IPS DF 6.9 (cell line): ENCODE data around the gene AKT1S1.
"Not testable (repeated sequence)": the region's sequence is repeated elsewhere in the genome, so short reads cannot be mapped to it uniquely, and the experiment has no call there.

ENCODE experiments used
- DNase-seq: peaks from one replicate; pipeline ENCODE4 v3.0.0-alpha.2; 2013; ENCODE audit warnings: low read depth, low spot score
- H3K27ac ChIP-seq: one replicate; pipeline ENCODE4 v1.5.1; 2013; ENCODE audit warnings: low read length, control low read depth
- H3K27me3 ChIP-seq: 2 replicates; pipeline ENCODE4 v1.6.1; 2013; ENCODE audit warnings: mild to moderate bottlenecking, low read length; ENCODE audit not compliant: control insufficient read depth, insufficient read depth
- H3K36me3 ChIP-seq: 2 replicates; pipeline ENCODE4 v1.6.1; 2013; ENCODE audit warnings: low read length; ENCODE audit not compliant: control insufficient read depth, insufficient read depth
- H3K4me1 ChIP-seq: 2 replicates; pipeline ENCODE4 v1.6.1; 2013; ENCODE audit warnings: low read length; ENCODE audit not compliant: control insufficient read depth, insufficient read depth
- H3K4me3 ChIP-seq: 2 replicates; pipeline ENCODE4 v1.5.1; 2013; ENCODE audit warnings: mild to moderate bottlenecking, low read length
- H3K9me3 ChIP-seq: 2 replicates; pipeline ENCODE4 v1.6.1; 2013; ENCODE audit warnings: low read length, inconsistent platforms; ENCODE audit not compliant: control insufficient read depth, insufficient read depth
- WGBS: extraction: QIAGEN DNeasy Blood & Tissue Kit; methylation state at CpG from one replicate; pipeline ENCODE4 v1.1.7; 2013; ENCODE audit warnings: mixed read lengths, missing lambda C conversion rate; ENCODE audit not compliant: insufficient read length, insufficient coverage; 5-methylcytosine and 5-hydroxymethylcytosine counted together

Gene AKT1S1

GRCh38 chr19:49831592-49831991, 45.6 kb downstream of the AKT1S1 start:
- Histone ChIP-seq H3K9me3 (no peaks in the 10 kb centered on the region), H3K27me3 (no peaks in the 10 kb centered on the region), H3K4me3 (no peak overlapping the region), H3K27ac (no peak overlapping the region), H3K4me1 (no peaks in the 10 kb centered on the region), H3K36me3 (peaks cover 11% of the 10 kb centered on the region)
- no CpG with 5 or more reads among the region's 8 CpGs for WGBS
- DNase-seq, result no peak

GRCh38 chr19:49830766-49831165, 46.4 kb downstream of the AKT1S1 start:
- Histone ChIP-seq H3K4me3 (no peak overlapping the region), H3K9me3 (no peaks in the 10 kb centered on the region), H3K27me3 (no peaks in the 10 kb centered on the region), H3K4me1 (no peaks in the 10 kb centered on the region), H3K36me3 (peaks cover 11% of the 10 kb centered on the region), H3K27ac (no peak overlapping the region)
- no CpG with 5 or more reads among the region's 12 CpGs for WGBS
- no peak for DNase-seq

- Histone ChIP-seq H3K9me3 (no peaks in the 10 kb centered on the region), H3K27ac (no peak overlapping the region), H3K27me3 (no peaks in the 10 kb centered on the region), H3K4me3 (no peak overlapping the region), H3K4me1 (no peaks in the 10 kb centered on the region), H3K36me3 (peaks cover 9% of the 10 kb centered on the region)
- WGBS, result no CpG with 5 or more reads among the region's 18 CpGs
- no peak for DNase-seq
Measured at GRCh38 chr19:49829721-49830120, 47.4 kb downstream of the AKT1S1 start.

- no CpG with 5 or more reads among the region's 8 CpGs for WGBS
- H3K9me3 ChIP-seq, result no peaks in the 10 kb centered on the region
- peaks cover 9% of the 10 kb centered on the region for H3K36me3 ChIP-seq
- H3K27ac ChIP-seq, result no peak overlapping the region
- no peak overlapping the region for H3K4me3 ChIP-seq
- no peaks in the 10 kb centered on the region for H3K27me3 ChIP-seq
- no peak for DNase-seq
- no peaks in the 10 kb centered on the region for H3K4me1 ChIP-seq
Measured at GRCh38 chr19:49829200-49829599, 48.0 kb downstream of the AKT1S1 start.

GRCh38 chr19:49827034-49827433, 50.1 kb downstream of the AKT1S1 start:
- H3K27ac ChIP-seq, result no peak overlapping the region
- no peaks in the 10 kb centered on the region for H3K4me1 ChIP-seq
- WGBS, result no CpG with 5 or more reads among the region's 14 CpGs
- no peak overlapping the region for H3K4me3 ChIP-seq
- peaks cover 4% of the 10 kb centered on the region for H3K36me3 ChIP-seq
- DNase-seq, result no peak
- no peaks in the 10 kb centered on the region for H3K9me3 ChIP-seq
- no peaks in the 10 kb centered on the region for H3K27me3 ChIP-seq

- no peak for DNase-seq
- Histone ChIP-seq H3K36me3 (no peaks in the 10 kb centered on the region; the same call in 1 of the 2 replicates), H3K9me3 (no peaks in the 10 kb centered on the region), H3K27me3 (no peaks in the 10 kb centered on the region), H3K27ac (no peak overlapping the region), H3K4me3 (no peak overlapping the region), H3K4me1 (no peaks in the 10 kb centered on the region)
- no CpG with 5 or more reads among the region's 6 CpGs for WGBS
Measured at GRCh38 chr19:49824662-49825061, 52.5 kb downstream of the AKT1S1 start.

GRCh38 chr19:49823472-49823871, 53.7 kb downstream of the AKT1S1 start:
- H3K4me3 ChIP-seq, result no peak overlapping the region
- 0 out of 2 replicates have a peak, but pooled peaks cover 1% of the 10 kb centered on the region for H3K4me1 ChIP-seq
- H3K27ac ChIP-seq, result no peak overlapping the region
- DNase-seq, result no peak
- no peaks in the 10 kb centered on the region for H3K9me3 ChIP-seq
- H3K27me3 ChIP-seq, result no peaks in the 10 kb centered on the region
- no peaks in the 10 kb centered on the region; the same call in 1 of the 2 replicates for H3K36me3 ChIP-seq
- no CpG with 5 or more reads among the region's 12 CpGs for WGBS

GRCh38 chr19:49820125-49820524, 57.0 kb downstream of the AKT1S1 start:
- Histone ChIP-seq H3K4me3 (no peak overlapping the region), H3K4me1 (0 out of 2 replicates have a peak, but pooled peaks cover 1% of the 10 kb centered on the region), H3K36me3 (no peaks in the 10 kb centered on the region; the same call in 1 of the 2 replicates), H3K27ac (no peak overlapping the region), H3K9me3 (no peaks in the 10 kb centered on the region), H3K27me3 (no peaks in the 10 kb centered on the region)
- no peak for DNase-seq
- no CpG with 5 or more reads among the region's 10 CpGs for WGBS

- not testable (repeated sequence) for H3K27ac ChIP-seq, H3K4me3 ChIP-seq, H3K9me3 ChIP-seq, H3K36me3 ChIP-seq, H3K27me3 ChIP-seq, H3K4me1 ChIP-seq, DNase-seq
- WGBS, result no CpG with 5 or more reads among the region's 7 CpGs
Measured at GRCh38 chr19:49819452-49820115, 57.6 kb downstream of the AKT1S1 start.
